Measurements from ENCODE around the gene SKOR1.

GRCh38 chr15:67865766-67866165 lies 40.5 kb downstream of the SKOR1 start:
- no peak for TF ChIP-seq CTCF (conservative IDR thresholded peaks at IDR 0.05 in 1 of 2, IDR thresholded peaks at IDR 0.05 in 1 of 2; ENCODE audit: extremely low read depth in 1 of 2, insufficient read depth in 1 of 2, low read depth in 1 of 2, low read length in 2 of 2)
- TF ChIP-seq EZH2 (IDR thresholded peaks at IDR 0.05; ENCODE audit: borderline replicate concordance, low read length): no peak

All from mammary epithelial cell (primary cell).